IPS-NIHi7 (cell line): ENCODE measurements around the gene SEC22B.
"Not testable (repeated sequence)": the region's sequence is repeated elsewhere in the genome, so short reads cannot be mapped to it uniquely, and the experiment has no call there.

Experiments
- DNase-seq: peaks from one replicate; pipeline ENCODE4 v3.0.0; 2012; ENCODE audit warnings: mixed read lengths; ENCODE audit errors: extremely low spot score

SEC22B gene

GRCh38 chr1:120176092-120176855 lies at the start of gene SEC22B:
Gene SEC22B, minus strand, starts transcription at chr1:120176520. Its CDS starts 139 bp downstream, at chr1:120176381.
- peak; percentile 86 for DNase-seq

- not testable (repeated sequence) for DNase-seq
Observed at GRCh38 chr1:120217933-120218332, 41.6 kb upstream of the SEC22B start.

GRCh38 chr1:120217175-120217929 lies 41.0 kb upstream of the SEC22B start:
- not testable (repeated sequence) for DNase-seq

- DNase-seq: not testable (repeated sequence)
Observed at GRCh38 chr1:120213606-120214005, 37.3 kb upstream of the SEC22B start.

GRCh38 chr1:120210754-120211153 lies 34.4 kb upstream of the SEC22B start:
- DNase-seq: not testable (repeated sequence)

- DNase-seq: not testable (repeated sequence)
Observed at GRCh38 chr1:120196863-120197775, 20.8 kb upstream of the SEC22B start.

- DNase-seq: not testable (repeated sequence)
Observed at GRCh38 chr1:120188626-120189025, 12.3 kb upstream of the SEC22B start.

GRCh38 chr1:120182176-120182707 lies 5.9 kb upstream of the SEC22B start:
- not testable (repeated sequence) for DNase-seq

- not testable (repeated sequence) for DNase-seq
Observed at GRCh38 chr1:120179811-120180690, 3.7 kb upstream of the SEC22B start.

- no peak for DNase-seq
Observed at GRCh38 chr1:120178799-120179756, 2.8 kb upstream of the SEC22B start.

- DNase-seq: not testable (repeated sequence)
Observed at GRCh38 chr1:120178058-120178457, 1.7 kb upstream of the SEC22B start.

GRCh38 chr1:120175688-120176087 lies 632 bp downstream of the SEC22B start:
- DNase-seq: not testable (repeated sequence)

GRCh38 chr1:120164761-120165160 lies 11.6 kb downstream of the SEC22B start:
- DNase-seq: not testable (repeated sequence)

GRCh38 chr1:120162015-120162414 lies 14.3 kb downstream of the SEC22B start:
- not testable (repeated sequence) for DNase-seq

- not testable (repeated sequence) for DNase-seq
Observed at GRCh38 chr1:120158495-120158894, 17.8 kb downstream of the SEC22B start.

GRCh38 chr1:120158086-120158485 lies 18.2 kb downstream of the SEC22B start:
- not testable (repeated sequence) for DNase-seq

GRCh38 chr1:120150138-120150822 lies 26.0 kb downstream of the SEC22B start:
- not testable (repeated sequence) for DNase-seq

- not testable (repeated sequence) for DNase-seq
Observed at GRCh38 chr1:120149420-120150059, 26.8 kb downstream of the SEC22B start.
